ENCODE results near the gene MAG. TPM values are rescaled to one million over a fixed set of nuclear protein-coding genes. Genes with fewer than 3 reads are reported as not detected.
"Not testable (repeated sequence)": the region's sequence is repeated elsewhere in the genome, so short reads cannot be mapped to it uniquely, and the experiment has no call there.

MAG gene
- total and polyA plus RNA-seq, 5 experiments from 2014 or later: 0.08 TPM; not detected in 4

DNA sequence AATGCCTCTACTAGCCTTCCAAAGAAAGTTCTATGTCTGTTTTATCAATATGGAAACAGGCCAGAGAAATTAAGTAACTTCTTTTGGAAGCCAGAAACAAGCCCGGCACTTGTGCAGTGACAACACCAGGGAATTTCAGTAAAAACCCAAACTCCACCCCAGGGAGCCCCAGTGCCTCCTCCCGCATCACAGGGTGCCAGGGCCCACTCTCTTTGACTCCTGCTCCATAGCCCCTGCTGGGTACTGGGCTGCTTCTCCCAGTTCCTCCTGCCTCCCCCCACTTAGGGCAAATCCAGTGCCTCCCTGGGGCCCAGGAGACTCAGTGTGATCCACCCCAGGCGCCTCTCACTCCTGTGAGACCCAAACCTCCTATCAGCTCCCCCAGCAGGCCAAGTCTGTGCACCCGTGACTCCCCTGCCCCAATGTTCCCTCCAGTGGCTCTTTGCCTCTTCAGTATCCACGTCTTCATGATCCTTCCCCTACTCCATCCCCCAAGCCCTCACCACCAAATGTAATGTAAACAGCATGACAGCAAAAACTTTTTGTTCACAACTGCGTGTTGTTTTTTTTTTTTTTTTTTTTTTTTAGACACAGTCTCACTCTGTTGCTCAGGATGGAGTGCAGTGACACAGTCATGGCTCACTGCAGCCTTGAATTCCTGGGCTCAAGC, 64.0 kb downstream of the MAG start:
- no peak overlapping the region for H3K27ac Mint-ChIP-seq
- H3K27me3 Mint-ChIP-seq: peaks cover 0 to 14% (median 5%) of the 10 kb centered on the region in 5 donors
- ATAC-seq: no peak
- POLR2A ChIA-PET: interaction anchor here (0.7 kb wide), 1 partner anchor 11 kb away, joined by 3 read pairs; no protein-coding TSS in a partner anchor
- no peaks in the 10 kb centered on the region for H3K9me3 Mint-ChIP-seq
- no peak for DNase-seq
- peaks cover 8 to 22% (median 13%) of the 10 kb centered on the region in 4 donors for H3K4me1 Mint-ChIP-seq
- no peak overlapping the region for H3K4me3 Mint-ChIP-seq
- no peaks in the 10 kb centered on the region for H3K36me3 Mint-ChIP-seq

DNA sequence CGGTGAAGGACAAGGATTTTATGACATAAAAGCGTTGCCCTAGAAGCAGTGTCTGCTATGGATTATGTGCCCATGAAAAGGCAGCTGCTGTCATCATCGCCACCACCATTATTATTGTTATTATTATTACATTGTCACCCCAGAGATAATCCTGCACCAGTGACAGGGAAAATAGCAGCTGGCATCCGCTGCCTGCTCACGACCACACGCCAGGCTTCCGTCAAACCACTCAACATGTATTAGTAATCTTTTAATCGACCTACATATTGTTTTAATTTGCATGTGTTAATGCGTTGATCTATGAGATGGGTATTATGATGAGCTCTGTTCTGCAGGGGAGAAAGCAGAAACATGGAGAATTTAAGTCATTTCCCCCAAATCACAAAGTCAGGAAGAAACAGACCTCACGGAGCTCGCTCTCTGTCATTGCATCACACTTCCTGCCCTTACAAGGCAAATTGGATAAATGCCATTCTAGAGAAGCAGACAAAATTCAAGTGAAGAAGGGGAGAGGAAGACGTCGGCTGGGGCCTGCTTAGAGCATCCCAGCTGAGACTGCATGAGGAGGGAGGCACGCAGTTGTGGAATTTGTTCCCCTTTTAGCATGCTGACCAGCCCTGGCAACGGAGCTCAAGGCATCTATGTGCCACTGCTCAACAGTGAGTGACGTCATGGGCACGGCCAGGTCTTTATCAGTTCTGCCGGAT, 66.1 kb downstream of the MAG start, which contains the start of gene FFAR3:
FFAR3 (plus strand) TSS at position 594 of the 707 bp plus-strand sequence. CDS start 431 bp downstream, outside the sequence.
- Mint-ChIP-seq H3K4me1 (peaks cover 5 to 17% (median 8%) of the 10 kb centered on the region in 4 donors), H3K9me3 (no peaks in the 10 kb centered on the region), H3K27me3 (peaks cover 0 to 35% (median 10%) of the 10 kb centered on the region in 5 donors), H3K27ac (peak within 1 kb of the TSS in 5 of 10 donors; percentile 2 to 56 (median 45)), H3K4me3 (peak within 1 kb of the TSS in 5 of 10 donors; percentile 33 to 57 (median 43)), H3K36me3 (no peaks in the 10 kb centered on the region)
- POLR2A ChIA-PET: interaction anchor here (0.7 kb wide), 1 partner anchor 10 kb away, joined by 4 read pairs; the partner anchor contains the start of gene FFAR1
- DNase-seq (peak in 1 of 10 donors; percentile 30), ATAC-seq (peak in 1 of 2 donors; percentile 50)

GRCh38 chr19:35358834-35359233, 66.9 kb downstream of the MAG start:
- not testable (repeated sequence) for ATAC-seq

DNA sequence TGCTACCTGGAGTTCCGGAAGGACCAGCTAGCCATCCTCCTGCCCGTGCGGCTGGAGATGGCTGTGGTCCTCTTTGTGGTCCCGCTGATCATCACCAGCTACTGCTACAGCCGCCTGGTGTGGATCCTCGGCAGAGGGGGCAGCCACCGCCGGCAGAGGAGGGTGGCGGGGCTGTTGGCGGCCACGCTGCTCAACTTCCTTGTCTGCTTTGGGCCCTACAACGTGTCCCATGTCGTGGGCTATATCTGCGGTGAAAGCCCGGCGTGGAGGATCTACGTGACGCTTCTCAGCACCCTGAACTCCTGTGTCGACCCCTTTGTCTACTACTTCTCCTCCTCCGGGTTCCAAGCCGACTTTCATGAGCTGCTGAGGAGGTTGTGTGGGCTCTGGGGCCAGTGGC, 67.4 kb downstream of the MAG start:
- Mint-ChIP-seq H3K4me1 (peaks cover 5 to 12% (median 7%) of the 10 kb centered on the region in 4 donors), H3K27me3 (peaks cover 0 to 49% (median 12%) of the 10 kb centered on the region in 5 donors)
- ATAC-seq, H3K27ac Mint-ChIP-seq, H3K4me3 Mint-ChIP-seq, H3K9me3 Mint-ChIP-seq, H3K36me3 Mint-ChIP-seq, POLR2A ChIA-PET, DNase-seq: not testable (repeated sequence)

More at GRCh38 chr19:35358834-35359233, 66.9 kb downstream of the MAG start:
- H3K9me3 Mint-ChIP-seq, POLR2A ChIA-PET, H3K4me3 Mint-ChIP-seq, H3K27ac Mint-ChIP-seq, DNase-seq, H3K36me3 Mint-ChIP-seq: not testable (repeated sequence)
- Mint-ChIP-seq H3K27me3 (peaks cover 0 to 43% (median 10%) of the 10 kb centered on the region in 5 donors), H3K4me1 (peaks cover 5 to 12% (median 7%) of the 10 kb centered on the region in 4 donors)

DNA sequence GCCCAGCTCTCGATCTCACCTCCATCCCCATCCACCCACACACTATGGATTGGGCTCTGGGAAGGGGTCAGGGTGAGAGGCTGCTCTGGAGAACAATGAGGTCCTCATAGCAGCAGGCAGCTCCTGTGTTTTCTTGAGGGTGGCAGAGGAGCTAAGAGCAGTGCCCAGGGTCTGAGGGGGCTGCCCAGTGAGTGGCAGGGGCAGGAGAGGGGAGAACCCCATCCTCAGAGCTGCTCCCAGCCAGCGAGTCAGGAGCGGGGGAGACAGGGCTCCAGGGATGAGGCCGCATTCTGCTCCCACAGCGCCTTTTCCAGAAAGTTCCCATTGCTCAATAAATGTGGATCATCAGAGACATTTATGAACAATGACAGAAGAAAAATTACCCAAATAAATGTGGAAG, 68.1 kb downstream of the MAG start:
- DNase-seq, H3K4me1 Mint-ChIP-seq, H3K36me3 Mint-ChIP-seq, H3K9me3 Mint-ChIP-seq, H3K4me3 Mint-ChIP-seq, ATAC-seq, H3K27ac Mint-ChIP-seq, POLR2A ChIA-PET: not testable (repeated sequence)
- H3K27me3 Mint-ChIP-seq: peaks cover 0 to 50% (median 17%) of the 10 kb centered on the region in 5 donors

DNA sequence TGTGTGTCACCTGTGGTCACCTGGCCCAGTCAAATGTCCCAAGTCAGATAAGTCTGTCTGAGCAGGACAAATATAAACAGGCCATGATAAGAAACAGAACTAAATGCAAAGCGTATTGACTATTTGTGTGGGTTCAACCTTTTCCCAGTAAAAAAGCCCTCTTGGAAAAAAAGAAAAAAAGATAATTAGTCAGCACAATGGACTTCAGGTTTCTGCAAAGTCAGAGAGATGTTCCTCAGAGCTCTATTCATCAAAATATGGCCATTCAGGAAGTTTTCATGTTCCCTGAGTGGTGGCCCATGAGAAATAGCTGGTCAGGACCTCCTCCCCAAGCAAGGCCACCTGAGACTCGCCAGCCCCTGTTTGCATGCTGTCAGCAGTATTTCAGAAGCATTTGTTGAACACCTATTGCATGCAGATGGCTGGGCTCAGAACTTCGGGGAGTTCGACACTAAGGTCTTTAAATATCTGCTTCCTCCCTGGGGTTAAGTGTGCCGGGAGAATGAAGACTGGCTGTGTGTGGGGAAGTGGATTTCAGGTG, 69.0 kb downstream of the MAG start:
- no peak overlapping the region for H3K4me3 Mint-ChIP-seq
- no peak for ATAC-seq
- DNase-seq: no peak
- peaks cover 0 to 53% (median 19%) of the 10 kb centered on the region in 5 donors for H3K27me3 Mint-ChIP-seq
- no peaks in the 10 kb centered on the region for H3K36me3 Mint-ChIP-seq
- peaks cover 5 to 9% (median 7%) of the 10 kb centered on the region in 4 donors for H3K4me1 Mint-ChIP-seq
- POLR2A ChIA-PET: no interaction called here
- H3K9me3 Mint-ChIP-seq: no peaks in the 10 kb centered on the region
- no peak overlapping the region for H3K27ac Mint-ChIP-seq

GRCh38 chr19:35362261-35363000, 70.5 kb downstream of the MAG start:
- H3K27ac Mint-ChIP-seq: no peak overlapping the region
- H3K4me3 Mint-ChIP-seq: no peak overlapping the region
- ATAC-seq: no peak
- H3K36me3 Mint-ChIP-seq: no peaks in the 10 kb centered on the region
- H3K9me3 Mint-ChIP-seq: no peaks in the 10 kb centered on the region
- POLR2A ChIA-PET: no interaction called here
- no peak for DNase-seq
- H3K27me3 Mint-ChIP-seq: peaks cover 0 to 59% (median 22%) of the 10 kb centered on the region in 5 donors
- peaks cover 5 to 9% (median 7%) of the 10 kb centered on the region in 4 donors for H3K4me1 Mint-ChIP-seq

DNA sequence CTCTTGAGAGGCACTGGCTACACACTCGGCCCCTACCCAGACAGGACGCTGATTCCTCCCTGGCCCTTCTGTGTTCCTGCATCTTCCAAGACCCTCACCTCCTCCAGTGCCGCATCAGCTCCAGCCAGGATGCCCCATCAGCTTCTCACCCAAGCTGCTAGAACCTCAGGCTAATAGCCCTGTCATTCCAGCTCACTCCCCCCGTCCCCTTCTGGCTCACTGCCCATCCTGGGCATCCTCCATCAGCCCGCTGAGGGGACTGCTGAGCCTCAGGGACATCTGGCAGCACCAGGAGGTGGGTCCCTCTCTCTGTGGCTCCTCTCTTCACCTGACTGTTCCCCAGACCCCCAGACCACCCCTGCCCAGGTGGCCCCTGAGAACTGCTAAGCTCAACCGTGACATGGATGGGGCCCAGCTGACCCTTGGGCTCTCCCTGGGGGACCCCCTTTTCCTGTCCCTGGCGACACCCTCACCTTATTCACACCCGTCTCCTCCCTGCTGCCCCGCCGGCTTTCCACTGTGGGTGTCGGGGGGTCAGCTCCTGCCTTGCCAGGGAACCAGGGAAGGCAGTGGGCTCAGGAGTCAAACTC, 71.1 kb downstream of the MAG start:
- H3K4me1 Mint-ChIP-seq: peaks cover 3 to 4% (median 3%) of the 10 kb centered on the region in 4 donors

More for the DNA sequence above, 71.1 kb downstream of the MAG start:
- H3K4me3 Mint-ChIP-seq: no peak overlapping the region
- DNase-seq: no peak
- H3K27me3 Mint-ChIP-seq: peaks cover 0 to 53% (median 22%) of the 10 kb centered on the region in 5 donors
- POLR2A ChIA-PET: interaction anchor here (0.6 kb wide), 1 partner anchor 12 kb away, joined by 5 read pairs; no protein-coding TSS in a partner anchor
- no peak for ATAC-seq
- H3K27ac Mint-ChIP-seq: peak overlapping the region in 1 of 10 donors; percentile 53
- H3K36me3 Mint-ChIP-seq: no peaks in the 10 kb centered on the region
- H3K9me3 Mint-ChIP-seq: no peaks in the 10 kb centered on the region

Small RNAs within 50 kb of the gene (microRNA-seq; reads per million reads assigned to microRNA genes)
- gene MIR5196 (ENCODE audit: borderline microRNAs expressed): 1.7 reads per million

Other genes starting within 250 kb of the MAG start
- gene FXYD3, start 176.3 kb upstream of the MAG start, total RNA-seq: not detected
- not detected for gene FXYD3, start 176.3 kb upstream of the MAG start, polyA plus RNA-seq
- gene LGI4, start 157.1 kb upstream of the MAG start, total RNA-seq: 1 to 10 TPM in 1 of 2 experiments, under 1 TPM in 1; 0.52 to 1.6 TPM
- gene LGI4, start 157.1 kb upstream of the MAG start, polyA plus RNA-seq: under 1 TPM in 1 of 3 donors, not detected in 2; 0.18 TPM
- 1 to 10 TPM in 1 of 2 experiments, not detected in 1; 1.1 TPM for gene FXYD1, start 153.3 kb upstream of the MAG start, total RNA-seq
- gene FXYD1, start 153.3 kb upstream of the MAG start, polyA plus RNA-seq: under 1 TPM in 2 of 3 donors, not detected in 1; 0.77 TPM
- gene FXYD7, start 148.9 kb upstream of the MAG start, total RNA-seq: 1 to 10 TPM; 5.4 to 6.4 TPM
- gene FXYD7, start 148.9 kb upstream of the MAG start, polyA plus RNA-seq: 10 to 100 TPM in 1 of 3 donors, 1 to 10 TPM in 2; 3.7 to 10.2 (median 8.8) TPM
- 100 to 1,000 TPM; 339 to 351 TPM for gene FXYD5, start 137.4 kb upstream of the MAG start, total RNA-seq
- gene FXYD5, start 137.4 kb upstream of the MAG start, polyA plus RNA-seq: 100 to 1,000 TPM; 281 to 544 (median 452) TPM
- gene FAM187B, start 63.4 kb upstream of the MAG start, total RNA-seq: not detected
- not detected for gene FAM187B, start 63.4 kb upstream of the MAG start, polyA plus RNA-seq
- gene LSR, start 43.2 kb upstream of the MAG start, total RNA-seq: 10 to 100 TPM; 57.4 to 59.9 TPM
- gene LSR, start 43.2 kb upstream of the MAG start, polyA plus RNA-seq: 100 to 1,000 TPM in 1 of 3 donors, 10 to 100 TPM in 2; 36.7 to 106 (median 65.7) TPM
- gene USF2, start 23.2 kb upstream of the MAG start, total RNA-seq: 100 to 1,000 TPM; 226 to 232 TPM
- 1 to 10 TPM; 4.5 to 6.9 (median 5.2) TPM for gene USF2, start 23.2 kb upstream of the MAG start, polyA plus RNA-seq
- 1 to 10 TPM; 2.5 to 2.6 TPM for gene HAMP, start 9.6 kb upstream of the MAG start, total RNA-seq
- gene HAMP, start 9.6 kb upstream of the MAG start, polyA plus RNA-seq: under 1 TPM in 1 of 3 donors, not detected in 2; 0.06 TPM
- 10 to 100 TPM; 20.0 to 21.1 TPM for gene CD22, start 37.0 kb downstream of the MAG start, total RNA-seq
- gene CD22, start 37.0 kb downstream of the MAG start, polyA plus RNA-seq: under 1 TPM in 2 of 3 donors, not detected in 1; 0.46 to 0.73 TPM
- not detected for gene FFAR1, start 55.7 kb downstream of the MAG start, total RNA-seq
- not detected for gene FFAR1, start 55.7 kb downstream of the MAG start, polyA plus RNA-seq
- not detected for gene FFAR3, start 66.3 kb downstream of the MAG start, total RNA-seq
- not detected for gene FFAR3, start 66.3 kb downstream of the MAG start, polyA plus RNA-seq
- not detected for gene GPR42, start 78.9 kb downstream of the MAG start, total RNA-seq
- not detected for gene GPR42, start 78.9 kb downstream of the MAG start, polyA plus RNA-seq
- gene FFAR2, start 156.1 kb downstream of the MAG start, total RNA-seq: not detected
- gene FFAR2, start 156.1 kb downstream of the MAG start, polyA plus RNA-seq: not detected
- not detected for gene KRTDAP, start 198.3 kb downstream of the MAG start, total RNA-seq
- gene KRTDAP, start 198.3 kb downstream of the MAG start, polyA plus RNA-seq: not detected
- gene DMKN, start 221.5 kb downstream of the MAG start, total RNA-seq: 1 to 10 TPM; 1.8 to 2.6 TPM
- gene DMKN, start 221.5 kb downstream of the MAG start, polyA plus RNA-seq: 1 to 10 TPM in 1 of 3 donors, under 1 TPM in 2; 0.27 to 5.8 (median 0.42) TPM
- gene SBSN, start 236.2 kb downstream of the MAG start, total RNA-seq: under 1 TPM in 1 of 2 experiments, not detected in 1; 0.31 TPM
- not detected for gene SBSN, start 236.2 kb downstream of the MAG start, polyA plus RNA-seq
- not detected for gene GAPDHS, start 241.3 kb downstream of the MAG start, total RNA-seq
- gene GAPDHS, start 241.3 kb downstream of the MAG start, polyA plus RNA-seq: not detected

All from naive thymus-derived CD8-positive, alpha-beta T cell (primary cell).